Measurements from ENCODE around the gene RFX8.
"Not testable (repeated sequence)": the region's sequence is repeated elsewhere in the genome, so short reads cannot be mapped to it uniquely, and the experiment has no call there.

RFX8 gene

DNA sequence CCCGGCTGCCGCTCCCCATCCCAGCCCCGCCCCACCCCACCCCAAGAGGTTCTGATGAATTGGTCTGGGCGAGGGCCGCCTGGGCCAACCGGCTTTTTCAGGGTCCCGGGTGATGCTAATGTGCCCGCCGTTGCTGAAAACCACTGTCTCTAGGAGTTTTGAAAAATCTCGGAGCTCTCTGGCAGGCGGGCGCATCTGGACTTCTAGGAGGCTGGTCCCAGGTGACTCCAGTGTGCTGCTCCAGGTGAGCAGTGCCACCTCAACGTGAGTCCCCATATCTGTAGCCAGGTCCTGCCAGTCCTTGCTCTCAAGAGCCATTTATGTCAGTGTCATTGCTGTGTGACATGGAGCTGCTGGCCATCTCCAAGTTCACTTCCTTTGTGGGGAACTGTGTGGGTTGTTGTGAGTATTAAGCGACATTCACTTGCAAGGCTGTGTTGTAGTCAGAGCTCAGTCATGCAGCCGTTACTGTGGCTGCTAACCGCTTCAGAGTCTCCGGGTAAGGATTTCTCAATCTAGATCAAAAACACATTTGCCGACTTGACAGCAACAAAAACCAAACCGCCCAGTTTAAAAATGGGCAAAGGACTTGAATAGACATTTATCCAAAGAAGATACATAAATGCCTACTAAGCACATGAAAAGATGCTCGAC is at the start of gene RFX8:
Gene RFX8 (minus strand): TSS at position 382 of the 654 bp plus-strand sequence. CDS start 8,264 bp downstream, outside the sequence.
- peak; percentile 14 to 37 for DNase-seq (ENCODE audit: low read depth in 2 of 2)

DNA sequence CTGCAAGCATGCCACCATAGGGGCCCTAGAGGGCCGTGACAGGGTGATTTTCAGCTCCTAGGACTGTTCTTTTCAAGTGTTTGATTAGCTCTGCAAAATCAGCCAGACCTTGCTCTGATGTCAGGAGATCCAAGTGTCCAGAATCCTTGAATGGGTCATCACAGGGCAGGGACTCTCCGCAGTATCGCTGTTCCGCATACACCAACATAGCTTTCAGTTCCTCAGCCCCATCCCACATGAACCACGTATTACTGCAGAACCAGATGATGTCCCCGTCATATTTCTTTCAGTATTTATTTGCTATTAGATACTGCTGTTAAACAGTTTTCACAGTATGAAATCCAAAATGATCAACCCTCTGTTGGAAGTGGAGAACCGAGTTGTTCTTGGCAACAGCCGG is 46.6 kb upstream of the RFX8 start:
- no peak for DNase-seq (ENCODE audit: low read depth in 2 of 2)

- no peak for DNase-seq (ENCODE audit: low read depth in 2 of 2)
These were observed 45.3 kb upstream of the RFX8 start for GRCh38 chr2:101520246-101520645.

DNA sequence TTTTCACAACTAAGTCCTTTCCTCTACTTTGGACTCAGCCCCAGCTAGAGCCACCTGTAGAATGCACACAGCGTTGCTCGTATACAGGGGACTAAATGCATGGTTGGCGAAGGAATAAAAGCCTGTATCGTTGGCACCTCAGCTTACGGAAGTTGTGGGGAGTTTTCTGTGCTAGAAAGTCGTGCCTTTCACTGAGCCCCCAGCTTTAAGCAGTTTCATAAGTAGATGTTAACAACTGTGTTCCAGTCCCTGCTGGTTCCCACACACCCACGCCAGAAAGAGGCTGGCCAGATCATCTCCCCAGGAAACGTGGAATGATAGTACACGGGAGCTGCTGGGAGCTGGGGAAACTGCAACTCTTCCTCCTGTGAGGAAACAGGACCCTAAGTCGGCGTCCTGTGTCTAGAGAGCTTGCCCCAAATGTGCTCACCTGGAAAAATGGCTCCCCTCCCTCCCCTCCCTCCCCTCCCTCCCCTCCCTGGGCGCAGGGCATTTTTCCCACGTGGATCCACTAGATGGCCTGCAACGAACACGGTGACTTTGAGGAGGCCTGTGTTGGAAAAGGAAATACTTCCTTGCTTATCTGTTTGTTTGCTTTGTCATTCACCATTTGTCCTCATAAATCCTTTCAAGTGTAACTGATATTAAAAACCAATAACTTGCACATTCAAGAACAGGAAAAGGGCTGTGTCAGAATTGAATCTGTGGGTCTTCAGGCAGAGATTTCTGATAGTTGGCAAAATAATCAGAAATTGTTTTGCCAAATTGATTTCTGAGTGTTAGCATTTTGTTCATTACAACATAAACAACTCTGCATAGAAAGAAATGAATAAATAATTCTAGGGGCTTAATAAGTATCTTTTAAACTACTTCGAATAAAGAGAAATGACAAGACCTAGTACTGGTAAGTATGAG is 43.9 kb upstream of the RFX8 start:
- DNase-seq (ENCODE audit: low read depth in 2 of 2) = no peak

GRCh38 chr2:101517758-101518271 is 42.9 kb upstream of the RFX8 start:
- DNase-seq (ENCODE audit: low read depth in 2 of 2) = no peak

DNA sequence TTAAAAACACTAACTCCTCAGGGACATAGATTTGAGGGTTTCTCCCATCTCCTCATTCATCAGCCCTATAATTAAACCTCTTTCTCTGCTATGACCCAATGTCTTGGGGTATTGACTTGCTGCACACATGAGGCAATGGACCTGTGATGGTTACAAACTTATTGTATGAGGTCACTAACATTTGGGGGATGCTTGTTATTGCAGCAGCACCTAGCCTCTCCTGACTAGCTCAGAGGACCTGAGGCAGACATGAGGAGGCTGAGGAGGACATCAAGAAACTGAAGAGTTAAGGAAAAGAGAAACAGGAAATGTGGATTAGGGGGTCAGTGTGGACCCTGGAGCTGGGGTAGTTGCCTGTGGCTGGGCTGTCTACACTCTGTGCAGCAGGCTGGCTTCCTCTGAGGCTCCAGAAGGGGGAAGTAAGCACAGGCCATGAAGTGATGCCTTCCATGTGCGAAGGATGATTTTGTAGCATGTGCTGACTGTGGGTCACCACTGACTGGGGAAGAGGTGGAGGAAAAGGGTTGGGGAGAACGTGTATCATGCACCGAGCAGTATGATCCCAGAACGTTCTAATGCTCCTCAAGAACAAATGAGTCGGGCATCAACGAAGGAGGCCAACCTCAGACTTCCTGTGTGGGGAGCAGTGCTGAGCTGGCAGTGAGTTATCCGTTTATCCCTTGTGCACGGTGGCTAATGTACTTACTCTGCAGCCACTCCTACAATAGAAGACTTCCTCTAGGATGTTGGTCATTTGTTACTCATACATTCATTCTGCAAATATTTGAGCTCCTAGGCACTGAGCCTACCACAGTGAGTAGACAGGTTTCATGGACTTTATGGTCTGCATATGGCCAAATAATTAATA is 42.1 kb upstream of the RFX8 start:
- no peak for DNase-seq (ENCODE audit: low read depth in 2 of 2)

- no peak for DNase-seq (ENCODE audit: low read depth in 2 of 2)
These were observed 41.4 kb upstream of the RFX8 start for GRCh38 chr2:101516349-101516748.

GRCh38 chr2:101515477-101515876 is 40.6 kb upstream of the RFX8 start:
- no peak for DNase-seq (ENCODE audit: low read depth in 2 of 2)

DNA sequence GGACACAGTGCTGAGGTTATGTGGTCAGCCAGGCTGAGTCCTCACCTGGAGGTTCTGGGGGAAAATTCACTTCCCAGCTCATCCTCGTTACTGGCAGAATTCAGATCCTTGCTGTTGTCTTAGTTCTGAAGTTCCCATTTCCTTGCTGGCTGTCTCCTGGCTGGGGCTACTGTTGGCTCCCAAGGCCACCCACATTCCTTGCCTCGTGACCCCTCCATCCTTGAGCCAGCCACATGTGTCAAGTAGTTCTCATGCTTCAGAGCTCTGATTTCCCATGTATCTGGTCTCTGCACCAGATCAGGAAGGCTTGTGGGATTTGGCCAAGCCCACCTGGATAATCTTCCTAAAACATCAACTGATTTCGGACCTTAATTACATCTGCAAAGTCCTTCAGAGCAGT is 38.1 kb upstream of the RFX8 start:
- no peak for DNase-seq (ENCODE audit: low read depth in 2 of 2)

DNA sequence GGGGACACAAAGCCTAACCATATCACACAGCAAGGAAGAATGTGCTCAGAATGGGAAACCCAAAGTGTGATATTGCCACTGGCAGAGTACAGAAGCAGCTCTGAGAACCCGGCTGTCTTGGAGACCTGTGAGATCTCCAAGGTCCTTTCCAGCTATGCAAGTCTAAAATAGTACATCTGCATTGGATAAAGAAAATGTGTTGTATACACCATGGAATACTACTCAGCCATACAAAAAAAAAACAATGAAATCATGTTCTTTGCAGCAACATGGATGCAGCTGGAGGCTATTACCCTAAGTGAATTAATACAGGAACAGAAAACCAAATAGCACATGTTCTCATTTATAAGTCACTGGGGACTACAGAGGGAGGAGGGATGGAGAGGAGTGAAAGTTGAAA is 36.5 kb upstream of the RFX8 start:
- no peak for DNase-seq (ENCODE audit: low read depth in 2 of 2)

- no peak for DNase-seq (ENCODE audit: low read depth in 2 of 2)
These were observed 34.8 kb upstream of the RFX8 start for GRCh38 chr2:101509499-101510284.

DNA sequence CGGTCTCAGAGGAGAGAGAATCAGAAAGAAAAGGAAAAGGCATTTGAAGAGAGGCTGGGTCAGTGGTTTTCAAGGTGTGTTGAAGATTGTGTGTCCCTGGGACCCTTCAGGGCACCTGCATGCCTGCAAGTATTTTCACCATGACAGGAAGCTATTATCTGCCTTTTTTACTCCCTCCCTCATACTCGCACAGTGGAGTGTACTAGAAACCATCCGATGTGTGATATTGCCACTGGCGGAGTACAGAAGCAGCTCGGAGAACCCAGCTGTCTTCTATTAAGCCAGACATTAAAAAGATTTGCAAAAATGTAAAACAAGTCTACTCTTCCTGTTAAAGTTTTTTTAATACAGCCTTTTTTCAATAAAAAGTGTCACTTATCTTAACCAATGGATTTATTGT is 33.7 kb upstream of the RFX8 start:
- no peak for DNase-seq (ENCODE audit: low read depth in 2 of 2)

DNA sequence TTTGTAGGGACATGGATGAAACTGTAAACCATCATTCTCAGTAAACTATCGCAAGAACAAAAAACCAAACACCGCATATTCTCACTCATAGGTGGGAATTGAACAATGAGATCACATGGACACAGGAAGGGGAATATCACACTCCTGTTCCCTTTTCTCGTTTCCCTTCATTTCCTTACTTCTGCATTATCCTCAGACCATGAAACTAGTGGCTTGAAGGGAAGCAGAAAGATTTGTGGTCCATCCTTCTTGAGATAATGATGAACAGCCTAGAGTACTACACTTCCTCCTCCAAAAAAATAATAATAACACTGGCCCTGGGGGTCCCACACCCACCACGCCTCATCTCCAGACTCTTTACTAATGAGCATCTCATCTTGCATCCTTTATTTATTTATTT is 30.4 kb upstream of the RFX8 start:
- not testable (repeated sequence) for DNase-seq (ENCODE audit: low read depth in 2 of 2)

DNA sequence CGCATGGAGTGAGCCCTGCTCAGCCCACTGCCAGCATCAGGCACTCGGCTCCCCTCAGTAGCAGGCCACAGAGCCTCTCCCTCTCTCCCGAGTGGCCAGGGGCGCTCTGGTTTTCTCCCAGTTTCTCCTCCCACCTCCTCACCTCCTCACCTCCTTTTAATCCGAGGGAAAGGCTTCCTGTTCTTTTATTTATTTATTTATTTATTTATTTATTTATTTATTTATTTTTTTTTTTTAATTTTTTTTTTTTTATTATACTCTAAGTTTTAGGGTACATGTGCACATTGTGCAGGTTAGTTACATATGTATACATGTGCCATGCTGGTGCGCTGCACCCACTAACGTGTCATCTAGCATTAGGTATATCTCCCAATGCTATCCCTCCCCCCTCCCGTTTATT is 29.8 kb upstream of the RFX8 start:
- DNase-seq (ENCODE audit: low read depth in 2 of 2) = not testable (repeated sequence)

GRCh38 chr2:101502095-101502494 is 27.2 kb upstream of the RFX8 start:
- no peak for DNase-seq (ENCODE audit: low read depth in 2 of 2)

GRCh38 chr2:101501443-101501842 is 26.5 kb upstream of the RFX8 start:
- no peak for DNase-seq (ENCODE audit: low read depth in 2 of 2)

DNA sequence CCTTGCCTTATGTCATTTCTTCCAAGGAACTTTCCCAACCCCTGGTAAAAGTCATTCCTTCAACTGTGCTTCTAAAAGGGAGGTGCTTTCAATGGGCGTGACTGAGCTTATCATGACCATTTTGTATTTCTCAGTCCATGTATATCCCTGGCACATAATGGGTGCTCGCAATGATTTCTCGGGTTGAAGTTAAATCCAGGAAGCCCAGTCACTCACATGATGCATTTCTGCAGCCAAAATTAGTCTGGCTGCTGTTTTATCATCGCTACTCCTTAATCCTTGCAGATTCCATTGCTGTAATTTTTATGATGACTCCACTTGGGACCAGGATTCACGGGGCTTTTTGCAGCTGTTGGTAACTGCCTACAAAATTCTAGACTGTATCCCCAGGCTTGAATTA is 25.9 kb upstream of the RFX8 start:
- no peak for DNase-seq (ENCODE audit: low read depth in 2 of 2)

- no peak for DNase-seq (ENCODE audit: low read depth in 2 of 2)
These were observed 25.3 kb upstream of the RFX8 start for GRCh38 chr2:101500180-101500579.

DNA sequence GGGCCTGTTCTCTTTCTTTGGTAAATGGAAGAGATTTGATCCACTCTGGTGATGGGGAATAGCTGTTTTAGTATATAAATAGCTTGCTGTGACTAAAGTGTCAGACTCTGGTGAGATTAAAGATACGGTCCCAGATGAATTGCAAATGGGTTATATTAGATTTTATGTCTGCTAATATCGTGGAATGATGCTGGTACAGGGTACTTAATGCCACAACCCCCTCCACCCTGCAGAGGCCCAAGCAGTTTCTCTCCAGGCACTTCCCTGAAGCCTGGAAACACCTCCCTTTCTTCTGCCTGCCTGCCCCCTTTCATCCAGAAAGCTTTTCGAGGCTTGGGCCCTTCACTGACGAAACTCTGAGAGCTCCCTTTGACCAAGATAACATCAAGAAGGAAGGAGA is 21.4 kb upstream of the RFX8 start:
- DNase-seq (ENCODE audit: low read depth in 2 of 2) = no peak

- no peak for DNase-seq (ENCODE audit: low read depth in 2 of 2)
These were observed 18.1 kb upstream of the RFX8 start for GRCh38 chr2:101492936-101493473.

DNA sequence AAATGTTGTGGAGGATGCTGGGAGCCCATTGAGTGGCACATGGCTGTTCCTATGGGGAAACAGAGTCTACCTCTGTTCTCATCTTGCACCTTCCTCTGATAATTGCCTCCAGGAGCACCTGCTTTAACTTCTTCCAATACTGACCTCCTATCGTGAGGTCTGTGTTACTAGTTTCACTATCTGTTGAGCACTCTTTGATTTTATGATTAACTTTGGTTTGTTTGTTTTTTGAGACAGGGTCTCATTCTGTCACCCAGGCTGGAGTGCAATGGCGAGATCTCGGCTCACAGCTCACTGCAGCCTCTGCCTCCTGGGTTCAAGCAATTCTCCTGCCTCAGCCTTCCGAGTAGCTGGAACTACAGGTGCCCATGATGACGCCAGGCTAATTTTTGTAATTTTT is 12.1 kb upstream of the RFX8 start:
- DNase-seq (ENCODE audit: low read depth in 2 of 2) = no peak
